ENCODE results near the gene PRKCA.

Gene PRKCA

DNA sequence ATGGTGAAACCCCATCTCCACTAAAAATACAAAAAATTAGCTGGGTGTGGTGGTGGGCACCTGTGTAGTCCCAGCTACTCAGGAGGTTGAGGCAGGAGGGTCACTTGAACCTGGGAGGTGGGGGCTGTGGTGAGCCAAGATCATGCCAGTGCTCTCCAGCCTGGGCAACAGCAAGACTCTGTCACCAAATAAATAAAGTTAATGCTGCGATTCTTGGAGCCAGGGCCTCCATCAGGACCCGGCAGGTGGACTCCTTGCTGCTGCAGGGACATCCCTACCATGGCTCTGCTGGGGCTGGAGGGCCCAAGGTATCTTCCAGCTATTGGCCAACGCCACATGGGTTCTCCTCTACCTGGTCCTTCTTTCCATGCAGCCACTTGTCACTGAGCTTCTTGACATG lies 450.0 kb downstream of the PRKCA start:
- Histone ChIP-seq H3K27ac (no peak overlapping the region), H3K27me3 (no peaks in the 10 kb centered on the region), H3K9me3 (no peaks in the 10 kb centered on the region), H3K36me3 (no peaks in the 10 kb centered on the region), H3K4me1 (ENCODE audit: control insufficient read depth in 1 of 2, insufficient read depth in 1 of 2, low read depth in 1 of 2, low read length in 1 of 2) (no peaks in the 10 kb centered on the region), H3K4me3 (ENCODE audit: low read depth in 1 of 2, low read length in 1 of 2) (no peak overlapping the region)
- TF ChIP-seq, protein P1, sequence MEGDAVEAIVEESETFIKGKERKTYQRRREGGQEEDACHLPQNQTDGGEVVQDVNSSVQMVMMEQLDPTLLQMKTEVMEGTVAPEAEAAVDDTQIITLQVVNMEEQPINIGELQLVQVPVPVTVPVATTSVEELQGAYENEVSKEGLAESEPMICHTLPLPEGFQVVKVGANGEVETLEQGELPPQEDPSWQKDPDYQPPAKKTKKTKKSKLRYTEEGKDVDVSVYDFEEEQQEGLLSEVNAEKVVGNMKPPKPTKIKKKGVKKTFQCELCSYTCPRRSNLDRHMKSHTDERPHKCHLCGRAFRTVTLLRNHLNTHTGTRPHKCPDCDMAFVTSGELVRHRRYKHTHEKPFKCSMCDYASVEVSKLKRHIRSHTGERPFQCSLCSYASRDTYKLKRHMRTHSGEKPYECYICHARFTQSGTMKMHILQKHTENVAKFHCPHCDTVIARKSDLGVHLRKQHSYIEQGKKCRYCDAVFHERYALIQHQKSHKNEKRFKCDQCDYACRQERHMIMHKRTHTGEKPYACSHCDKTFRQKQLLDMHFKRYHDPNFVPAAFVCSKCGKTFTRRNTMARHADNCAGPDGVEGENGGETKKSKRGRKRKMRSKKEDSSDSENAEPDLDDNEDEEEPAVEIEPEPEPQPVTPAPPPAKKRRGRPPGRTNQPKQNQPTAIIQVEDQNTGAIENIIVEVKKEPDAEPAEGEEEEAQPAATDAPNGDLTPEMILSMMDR (IDR thresholded peaks at IDR 0.05), result no peak

DNA sequence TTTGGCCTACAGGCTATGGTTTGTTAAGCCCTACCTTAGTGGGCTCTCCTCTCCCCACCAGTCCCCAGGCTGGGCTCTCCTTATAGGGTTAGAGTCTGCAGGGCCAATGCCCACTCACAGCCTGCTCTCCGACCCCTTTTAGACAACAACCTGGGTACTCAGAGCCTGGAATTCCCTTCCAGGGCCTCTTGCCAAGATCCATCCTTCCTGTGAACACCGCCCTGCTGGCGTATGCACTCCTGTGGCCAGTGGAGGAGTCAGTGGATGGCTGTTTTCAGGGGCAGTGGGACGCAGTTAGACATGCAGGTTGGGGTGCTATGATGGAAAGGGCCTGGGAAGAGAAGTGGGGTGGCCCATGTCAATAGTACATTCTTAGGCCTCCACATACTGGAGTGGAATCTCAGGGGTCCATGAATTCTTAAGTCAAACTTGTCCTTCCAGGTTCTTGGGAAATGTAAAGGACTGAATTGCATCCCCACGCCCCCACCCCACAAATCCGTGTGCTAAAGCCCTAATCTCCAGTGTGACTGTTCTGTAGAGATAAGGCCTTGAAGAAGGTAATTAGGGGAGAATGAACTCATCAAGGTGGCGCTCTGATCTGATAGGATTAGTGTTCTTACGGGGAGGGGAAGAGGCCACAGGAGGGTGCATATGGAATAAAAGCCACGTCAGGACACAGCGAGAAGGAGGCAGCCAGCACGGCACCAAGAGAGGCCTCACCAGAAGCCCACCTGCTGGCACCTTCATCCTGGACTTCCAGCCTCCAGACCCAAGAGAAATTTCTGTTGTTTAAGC lies 450.9 kb downstream of the PRKCA start:
- H3K4me3 ChIP-seq (ENCODE audit: low read depth in 1 of 2, low read length in 1 of 2), result no peak overlapping the region
- H3K9me3 ChIP-seq, result no peaks in the 10 kb centered on the region
- TF ChIP-seq, protein P1 (IDR thresholded peaks at IDR 0.05), result no peak
- no peaks in the 10 kb centered on the region for H3K36me3 ChIP-seq
- H3K4me1 ChIP-seq (ENCODE audit: control insufficient read depth in 1 of 2, insufficient read depth in 1 of 2, low read depth in 1 of 2, low read length in 1 of 2), result no peaks in the 10 kb centered on the region
- no peaks in the 10 kb centered on the region for H3K27me3 ChIP-seq
- H3K27ac ChIP-seq, result no peak overlapping the region

DNA sequence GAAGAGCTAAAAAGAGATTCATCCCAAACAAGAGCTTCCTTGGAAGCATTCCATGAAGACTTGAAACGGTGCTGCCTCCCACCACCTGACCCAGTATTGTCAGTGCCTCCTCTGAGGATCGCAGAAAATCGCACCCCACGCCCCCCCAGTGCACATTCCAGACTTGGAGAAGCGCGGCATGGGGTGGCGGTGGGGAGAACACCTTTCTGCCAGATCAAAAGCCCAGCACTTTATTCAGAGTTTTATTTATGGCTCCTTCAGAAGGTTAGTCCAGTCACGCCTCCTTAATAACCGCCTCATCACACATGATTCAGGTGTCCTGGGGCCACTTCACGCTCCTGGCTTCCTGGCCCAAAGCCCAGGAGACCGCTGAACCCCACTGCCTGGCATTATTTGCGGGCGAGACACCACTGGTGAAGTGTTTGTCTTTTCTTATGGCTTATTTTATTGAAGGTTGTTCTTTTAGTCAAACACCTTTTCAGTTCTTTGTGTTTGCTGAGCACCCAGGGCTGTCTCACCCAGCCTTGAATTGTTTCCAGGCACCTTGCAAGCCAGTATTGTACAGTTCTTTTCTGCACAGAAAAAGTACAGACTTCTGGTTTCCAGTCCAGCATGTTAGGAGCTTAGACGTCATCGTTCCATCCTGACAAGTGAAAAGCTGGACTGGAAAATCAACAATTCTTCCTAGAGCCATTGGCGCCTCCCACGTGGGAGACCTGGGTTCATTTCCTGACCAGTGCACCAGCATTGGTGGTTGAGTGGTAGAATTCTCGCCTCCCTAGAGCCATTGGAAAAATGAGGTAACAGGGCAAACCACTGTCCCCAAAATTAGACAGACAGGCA lies 452.9 kb downstream of the PRKCA start:
- Histone ChIP-seq H3K27me3 (peaks cover 4% of the 10 kb centered on the region), H3K9me3 (no peaks in the 10 kb centered on the region), H3K36me3 (no peaks in the 10 kb centered on the region), H3K27ac (no peak overlapping the region), H3K4me1 (ENCODE audit: control insufficient read depth in 1 of 2, insufficient read depth in 1 of 2, low read depth in 1 of 2, low read length in 1 of 2) (no peaks in the 10 kb centered on the region), H3K4me3 (ENCODE audit: low read depth in 1 of 2, low read length in 1 of 2) (no peak overlapping the region)
- TF ChIP-seq, protein P1 (IDR thresholded peaks at IDR 0.05), result no peak

DNA sequence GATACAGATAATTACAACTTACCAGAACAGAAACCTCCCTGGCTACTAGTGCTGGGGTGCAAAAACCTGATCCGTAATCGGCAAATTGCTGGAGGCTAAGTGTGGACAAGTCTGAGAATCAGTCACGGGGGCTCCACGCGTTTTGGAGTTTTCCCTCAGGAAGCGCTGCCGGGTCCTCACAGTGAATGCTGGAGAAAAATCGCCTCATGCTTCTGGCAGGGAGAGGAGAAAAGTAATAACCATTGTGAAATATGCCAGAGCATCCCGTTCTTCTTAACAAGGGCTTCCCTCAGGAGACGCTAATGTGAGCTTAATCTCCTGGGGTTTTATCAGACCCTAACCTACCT lies 453.5 kb downstream of the PRKCA start:
- Histone ChIP-seq H3K27ac (no peak overlapping the region), H3K9me3 (no peaks in the 10 kb centered on the region), H3K4me1 (ENCODE audit: control insufficient read depth in 1 of 2, insufficient read depth in 1 of 2, low read depth in 1 of 2, low read length in 1 of 2) (no peaks in the 10 kb centered on the region), H3K36me3 (no peaks in the 10 kb centered on the region), H3K27me3 (peaks cover 4% of the 10 kb centered on the region), H3K4me3 (ENCODE audit: low read depth in 1 of 2, low read length in 1 of 2) (no peak overlapping the region)
- TF ChIP-seq, protein P1 (IDR thresholded peaks at IDR 0.05), result no peak

DNA sequence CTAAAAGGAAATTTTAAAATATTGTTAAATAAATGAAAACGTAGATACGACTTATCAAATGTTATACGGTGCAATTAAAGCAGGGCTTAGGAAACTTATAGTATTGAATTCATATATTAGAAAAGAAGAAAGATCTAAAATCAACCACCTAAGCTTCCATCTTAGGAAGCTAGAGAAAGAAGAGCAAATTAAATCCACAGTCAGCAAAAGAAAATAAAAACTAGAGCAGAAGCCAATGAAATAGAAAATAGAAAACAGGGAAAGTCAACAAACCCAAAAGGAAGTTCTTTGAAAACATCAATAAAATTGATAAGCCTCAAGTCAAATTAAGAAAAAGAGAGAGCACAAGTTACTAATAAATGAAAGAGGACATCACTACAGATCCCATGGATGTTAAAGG lies 457.9 kb downstream of the PRKCA start:
- TF ChIP-seq, protein P1 (IDR thresholded peaks at IDR 0.05), result no peak
- Histone ChIP-seq H3K36me3 (no peaks in the 10 kb centered on the region), H3K9me3 (no peaks in the 10 kb centered on the region), H3K4me3 (ENCODE audit: low read depth in 1 of 2, low read length in 1 of 2) (no peak overlapping the region), H3K4me1 (ENCODE audit: control insufficient read depth in 1 of 2, insufficient read depth in 1 of 2, low read depth in 1 of 2, low read length in 1 of 2) (no peaks in the 10 kb centered on the region), H3K27me3 (peaks cover 4% of the 10 kb centered on the region), H3K27ac (no peak overlapping the region)

Measured in neutrophil (primary cell).